Glutamatergic neuron (in vitro differentiated cells): ENCODE data around the gene GGCT. TPM values are rescaled to one million over a fixed set of nuclear protein-coding genes. Genes with fewer than 3 reads are reported as not detected.

Experiments used
- DNase-seq: peaks from one replicate; pipeline ENCODE4 v3.0.0; 2022
- H3K27ac Mint-ChIP-seq: one replicate; pipeline ENCODE4 v1.8.0; 2020; ENCODE audit warnings: mild to moderate bottlenecking, mixed read lengths, inconsistent platforms; ENCODE audit not compliant: unreplicated experiment
- H3K27me3 Mint-ChIP-seq: one replicate; pipeline ENCODE4 v1.8.0; 2020; ENCODE audit warnings: mild to moderate bottlenecking, moderate library complexity, mixed read lengths, inconsistent platforms; ENCODE audit not compliant: unreplicated experiment
- H3K36me3 Mint-ChIP-seq: one replicate; pipeline ENCODE4 v1.8.0; 2020; ENCODE audit warnings: mild to moderate bottlenecking, mixed read lengths, inconsistent platforms; ENCODE audit not compliant: unreplicated experiment
- H3K4me1 Mint-ChIP-seq: one replicate; pipeline ENCODE4 v1.8.0; 2020; ENCODE audit warnings: mild to moderate bottlenecking, low read depth, mixed read lengths, inconsistent platforms; ENCODE audit not compliant: unreplicated experiment
- H3K4me3 Mint-ChIP-seq: one replicate; pipeline ENCODE4 v1.8.0; 2020; ENCODE audit warnings: mild to moderate bottlenecking, mixed read lengths, inconsistent platforms; ENCODE audit not compliant: unreplicated experiment
- H3K9me3 Mint-ChIP-seq: one replicate; pipeline ENCODE4 v1.8.0; 2020; ENCODE audit warnings: mild to moderate bottlenecking, moderate library complexity, mixed read lengths, inconsistent platforms; ENCODE audit not compliant: unreplicated experiment
- CTCF ChIP-seq: fragments of 200-600 bp; sonication (generic); IDR thresholded peaks from one replicate; pipeline ENCODE4 v1.5.0; 2021; ENCODE audit not compliant: partially characterized antibody, unreplicated experiment
- total RNA-seq: library from RNA; stranded (reverse); fragmentation: NEBNext Ultra II Directional; extraction: Animal tissue kit (Norgen Biotek cat#: 25700); gene quantifications from one replicate; pipeline ENCODE4 v1.2.1, GENCODE V29; 2021; ENCODE audit not compliant: unreplicated experiment

Gene GGCT
- total RNA-seq, 1 donor from 2014 or later = 25.0 TPM

- no peaks in the 10 kb centered on the region for H3K36me3 Mint-ChIP-seq
- no peak overlapping the region for H3K27ac Mint-ChIP-seq
- H3K9me3 Mint-ChIP-seq = no peaks in the 10 kb centered on the region
- TF ChIP-seq CTCF = no peak
- no peak for DNase-seq
- peaks cover 2% of the 10 kb centered on the region for H3K4me1 Mint-ChIP-seq
- H3K27me3 Mint-ChIP-seq = no peaks in the 10 kb centered on the region
- H3K4me3 Mint-ChIP-seq = no peak overlapping the region
These were observed 9.5 kb upstream of the GGCT start for GRCh38 chr7:30514177-30514576.

- H3K36me3 Mint-ChIP-seq = no peaks in the 10 kb centered on the region
- no peaks in the 10 kb centered on the region for H3K9me3 Mint-ChIP-seq
- peaks cover 2% of the 10 kb centered on the region for H3K4me1 Mint-ChIP-seq
- H3K27me3 Mint-ChIP-seq = no peaks in the 10 kb centered on the region
- H3K27ac Mint-ChIP-seq = no peak overlapping the region
- no peak for DNase-seq
- H3K4me3 Mint-ChIP-seq = no peak overlapping the region
- no peak for TF ChIP-seq CTCF
These were observed 9.1 kb upstream of the GGCT start for GRCh38 chr7:30513762-30514161.

GRCh38 chr7:30511973-30512662 is 7.5 kb upstream of the GGCT start:
- Mint-ChIP-seq H3K4me1 (peaks cover 2% of the 10 kb centered on the region), H3K4me3 (no peak overlapping the region), H3K36me3 (no peaks in the 10 kb centered on the region), H3K27ac (no peak overlapping the region), H3K9me3 (peaks cover 3% of the 10 kb centered on the region), H3K27me3 (no peaks in the 10 kb centered on the region)
- no peak for TF ChIP-seq CTCF
- no peak for DNase-seq

DNA sequence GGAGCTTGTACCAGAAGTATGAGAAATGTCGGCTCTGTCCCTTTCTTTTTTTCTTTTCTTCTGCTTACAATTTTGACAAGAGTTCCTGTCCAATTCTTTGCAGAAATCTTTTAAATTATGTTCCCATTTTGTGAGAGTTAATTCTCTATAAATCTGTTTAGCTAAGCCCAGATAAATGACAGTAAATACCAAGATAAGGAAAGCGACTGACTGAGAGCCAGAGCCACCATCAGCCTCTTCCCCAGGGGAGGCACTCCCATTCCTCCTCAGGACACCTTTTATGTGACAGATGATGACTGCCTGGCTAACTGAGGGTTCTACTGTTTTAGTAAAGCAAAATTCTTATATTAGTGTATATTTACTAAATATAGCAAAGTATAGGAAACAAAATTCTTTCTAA is 6.9 kb upstream of the GGCT start:
- peaks cover 2% of the 10 kb centered on the region for H3K4me1 Mint-ChIP-seq
- no peak for TF ChIP-seq CTCF
- peaks cover 3% of the 10 kb centered on the region for H3K9me3 Mint-ChIP-seq
- H3K27me3 Mint-ChIP-seq = no peaks in the 10 kb centered on the region
- no peak overlapping the region for H3K4me3 Mint-ChIP-seq
- no peaks in the 10 kb centered on the region for H3K36me3 Mint-ChIP-seq
- H3K27ac Mint-ChIP-seq = no peak overlapping the region
- DNase-seq = no peak
